Activated CD4-positive, CD25-positive, alpha-beta regulatory T cell treated with anti-CD3 and anti-CD28 coated beads, Interleukin-2, amount 50 U/mL, for 72 hours (primary cell): ENCODE measurements around the gene RIPPLY2.
"Not testable (repeated sequence)": the region's sequence is repeated elsewhere in the genome, so short reads cannot be mapped to it uniquely, and the experiment has no call there.

ENCODE experiments used
- DNase-seq: peaks from one replicate; pipeline ENCODE4 v3.0.0; 2021

RIPPLY2 gene

GRCh38 chr6:83860782-83861495, 7.8 kb downstream of the RIPPLY2 start:
- no peak for DNase-seq

DNA sequence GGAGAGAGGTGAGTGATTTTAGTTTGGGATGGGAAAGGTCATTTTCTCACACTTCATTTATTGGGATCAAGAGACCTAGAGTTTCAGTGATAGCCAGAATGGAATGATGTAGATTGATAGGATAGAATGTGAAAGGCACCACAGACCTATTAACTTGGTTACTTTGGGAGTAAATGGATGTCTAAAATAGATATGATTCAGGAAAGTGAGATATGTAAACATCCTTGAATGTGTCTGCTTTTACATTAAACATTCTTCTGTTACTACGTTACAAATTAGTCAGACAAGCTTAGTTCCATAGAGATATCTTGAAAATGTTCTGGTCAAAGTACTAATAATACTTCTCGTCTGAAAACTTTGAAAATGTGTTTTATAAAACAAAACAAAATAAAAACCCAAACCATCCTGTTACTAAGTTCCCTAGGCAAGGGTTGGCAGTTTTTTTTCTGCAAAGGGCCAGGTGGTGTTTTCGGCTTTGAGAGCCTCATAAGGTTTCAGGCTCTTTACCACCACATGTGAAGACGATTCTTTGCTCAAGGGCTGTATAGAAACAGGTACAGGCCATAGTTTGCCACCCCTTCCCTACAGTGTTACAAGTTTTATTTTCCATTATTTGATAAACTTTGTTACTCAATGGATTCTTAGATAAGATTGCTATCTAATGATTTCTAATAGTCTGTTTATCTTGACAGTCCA, 9.8 kb downstream of the RIPPLY2 start:
- no peak for DNase-seq

- DNase-seq, result no peak
These were observed 13.9 kb downstream of the RIPPLY2 start for GRCh38 chr6:83867043-83867442.

DNA sequence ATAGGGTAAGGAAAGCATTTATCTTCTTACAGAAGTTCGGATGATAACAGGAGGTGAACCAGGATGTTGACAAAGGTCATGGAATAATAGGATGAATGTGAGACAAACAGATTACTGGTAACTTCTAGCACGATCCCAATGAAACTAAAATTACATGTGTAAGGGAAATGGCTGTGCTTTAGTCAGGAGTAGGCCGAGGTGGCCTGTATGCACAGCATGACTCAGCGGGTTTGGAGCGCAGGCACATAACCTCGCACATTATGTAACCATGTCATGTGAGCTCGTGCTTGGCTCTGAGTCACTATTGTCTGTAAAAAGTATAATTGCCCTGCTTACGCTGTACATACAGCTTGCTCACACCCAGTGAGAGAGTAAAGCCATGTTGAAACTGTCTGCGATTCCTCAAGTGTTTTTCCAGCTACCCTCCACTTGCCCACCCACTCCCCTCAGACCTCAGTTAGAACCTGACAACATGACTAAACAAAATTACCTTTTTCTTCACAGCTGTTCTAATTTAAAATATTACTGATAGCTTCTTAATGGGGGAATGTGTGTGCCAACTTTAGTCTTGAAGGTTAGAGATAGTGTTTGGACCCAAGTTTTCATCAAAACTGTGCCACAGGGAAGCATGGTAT, 14.5 kb downstream of the RIPPLY2 start:
- DNase-seq, result no peak

- no peak for DNase-seq
These were observed 15.5 kb downstream of the RIPPLY2 start for GRCh38 chr6:83868639-83869038.

- no peak for DNase-seq
These were observed 17.5 kb downstream of the RIPPLY2 start for GRCh38 chr6:83870649-83871048.

GRCh38 chr6:83872386-83873118, 19.4 kb downstream of the RIPPLY2 start:
- no peak for DNase-seq

DNA sequence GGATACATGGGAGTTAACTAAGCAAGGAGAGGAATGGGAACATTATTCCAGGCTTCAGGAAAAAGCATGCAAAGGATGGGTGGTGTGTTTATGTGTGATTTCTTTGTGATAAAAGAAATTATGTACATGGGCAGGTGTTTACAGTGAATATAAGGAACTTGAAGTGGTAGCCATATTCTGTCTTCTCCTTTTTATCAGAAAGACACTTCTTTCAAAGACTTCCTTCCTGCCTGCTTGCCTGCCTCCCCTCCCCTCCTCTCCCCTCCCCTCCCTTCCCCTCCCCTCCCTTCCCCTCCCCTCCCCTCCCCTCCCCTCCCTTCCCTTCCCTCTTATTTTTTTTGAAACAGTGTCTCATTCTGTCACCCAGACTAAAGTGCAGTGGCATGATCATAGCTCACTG, 20.7 kb downstream of the RIPPLY2 start:
- DNase-seq, result no peak

- no peak for DNase-seq
These were observed 22.7 kb downstream of the RIPPLY2 start for GRCh38 chr6:83875843-83876242.

DNA sequence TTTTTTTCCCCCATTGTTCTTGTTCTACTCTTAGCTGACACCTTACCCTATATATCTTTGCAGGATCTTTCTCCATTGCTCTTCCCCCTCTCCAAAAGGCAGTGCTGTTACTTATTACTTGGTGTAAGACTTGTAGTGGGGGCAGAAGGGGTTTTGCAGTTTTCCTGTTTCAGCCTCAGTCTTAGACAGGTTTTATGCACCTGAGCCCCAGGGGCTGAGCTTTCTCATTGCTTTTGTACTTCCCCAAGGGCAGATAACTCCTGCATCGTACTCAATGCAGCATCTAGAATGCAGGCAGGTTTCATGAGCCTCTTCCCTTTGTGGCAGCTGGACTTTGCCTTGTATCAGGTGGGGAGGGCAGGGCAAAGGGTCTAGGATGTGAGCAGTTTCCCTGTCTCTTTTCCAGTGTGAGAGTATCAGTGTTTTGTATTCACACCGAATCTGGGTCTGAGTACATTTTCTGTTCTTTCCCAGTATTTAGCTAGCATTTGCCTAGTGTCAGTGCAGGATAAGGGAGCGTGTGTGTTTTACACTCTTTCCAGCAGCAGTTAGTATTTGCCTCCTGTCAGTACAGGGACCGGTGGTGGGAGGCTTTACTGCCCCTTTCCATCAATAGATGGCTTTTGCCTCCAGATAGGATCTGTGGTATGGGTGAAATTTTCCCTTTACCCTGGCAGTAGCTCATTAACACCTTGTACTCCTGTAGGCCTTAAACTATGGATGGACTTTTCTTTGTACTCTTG, 25.9 kb downstream of the RIPPLY2 start:
- no peak for DNase-seq

DNA sequence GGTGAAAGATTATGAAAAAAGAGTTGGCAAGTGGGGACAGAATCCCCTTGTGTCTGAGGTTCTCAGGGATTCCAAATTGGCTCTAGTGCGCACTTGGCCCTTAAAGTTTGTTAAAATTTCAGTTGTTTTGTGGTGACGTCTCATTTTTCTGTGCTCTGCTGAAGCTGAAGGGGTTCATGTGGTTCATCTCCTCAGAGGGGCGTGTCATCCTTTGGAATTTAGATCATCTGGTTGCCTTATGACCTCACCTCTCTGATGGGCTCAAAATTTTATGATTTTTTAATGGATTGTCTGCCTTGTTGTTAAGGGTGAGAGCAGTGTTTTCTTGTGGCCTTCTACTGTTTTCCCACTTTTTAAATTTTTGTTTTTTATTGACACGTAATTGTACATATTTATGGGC, 26.6 kb downstream of the RIPPLY2 start:
- no peak for DNase-seq

GRCh38 chr6:83883240-83883639, 30.1 kb downstream of the RIPPLY2 start:
- DNase-seq, result no peak

GRCh38 chr6:83884523-83884922, 31.4 kb downstream of the RIPPLY2 start:
- DNase-seq, result no peak

GRCh38 chr6:83885984-83886383, 32.8 kb downstream of the RIPPLY2 start:
- DNase-seq, result no peak

- no peak for DNase-seq
These were observed 36.5 kb downstream of the RIPPLY2 start for GRCh38 chr6:83889621-83890020.

DNA sequence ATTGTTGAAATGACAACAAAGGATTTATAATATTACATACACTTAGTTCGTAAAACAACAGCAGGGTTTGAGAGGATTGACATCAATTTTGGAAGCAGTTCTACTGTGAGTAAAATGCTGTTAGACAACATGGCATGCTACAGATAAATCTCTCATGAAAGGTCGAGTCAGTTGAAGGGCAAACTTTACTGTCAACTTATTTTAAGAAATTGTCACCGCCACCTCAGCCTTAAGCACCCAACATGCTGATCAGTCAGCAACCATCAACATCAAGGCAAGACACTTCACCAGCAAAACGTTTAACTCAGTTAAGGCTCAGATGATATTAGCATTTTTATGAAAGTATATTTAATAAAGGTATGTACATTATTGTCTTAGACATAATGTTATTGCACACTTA, 37.4 kb downstream of the RIPPLY2 start:
- no peak for DNase-seq

DNA sequence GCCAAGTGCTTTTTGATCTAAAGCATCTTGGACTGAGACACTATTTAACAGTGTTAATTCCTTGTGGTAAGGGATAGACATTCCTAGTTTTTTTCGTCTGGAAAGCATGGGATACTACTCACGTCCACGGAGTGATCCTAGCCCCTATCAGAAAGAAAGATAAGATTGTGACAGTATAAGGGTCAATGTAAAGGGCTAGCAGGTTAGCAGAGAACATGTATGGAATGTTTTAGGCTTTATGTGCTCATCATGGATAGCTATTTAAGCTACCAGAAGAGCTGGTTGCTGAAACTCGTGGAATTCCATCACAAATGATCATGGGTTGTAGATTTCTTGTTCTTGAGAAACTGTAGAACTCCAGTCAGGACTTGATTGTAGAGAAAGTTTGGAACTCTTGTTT, 38.4 kb downstream of the RIPPLY2 start:
- no peak for DNase-seq

DNA sequence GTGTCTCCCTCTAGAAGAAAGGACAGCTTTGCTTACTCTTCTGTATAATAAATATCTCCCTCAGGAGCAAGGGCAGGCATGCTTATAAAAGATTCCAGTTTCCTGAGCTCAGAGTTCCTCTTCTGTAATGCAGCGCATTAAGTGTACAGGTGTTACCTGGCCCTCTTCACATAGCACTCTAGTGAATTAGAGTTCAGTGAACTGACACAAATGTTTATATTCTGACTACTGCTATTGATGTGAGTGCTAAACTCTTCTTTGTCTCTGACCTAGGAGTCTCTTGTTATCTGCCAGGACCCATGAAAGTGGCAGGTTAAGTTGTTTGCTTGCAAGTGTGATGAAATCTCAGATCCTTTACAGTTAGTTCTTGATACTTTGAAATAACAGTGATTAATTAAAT, 39.9 kb downstream of the RIPPLY2 start:
- no peak for DNase-seq

GRCh38 chr6:83897094-83897493, 43.9 kb downstream of the RIPPLY2 start:
- not testable (repeated sequence) for DNase-seq

DNA sequence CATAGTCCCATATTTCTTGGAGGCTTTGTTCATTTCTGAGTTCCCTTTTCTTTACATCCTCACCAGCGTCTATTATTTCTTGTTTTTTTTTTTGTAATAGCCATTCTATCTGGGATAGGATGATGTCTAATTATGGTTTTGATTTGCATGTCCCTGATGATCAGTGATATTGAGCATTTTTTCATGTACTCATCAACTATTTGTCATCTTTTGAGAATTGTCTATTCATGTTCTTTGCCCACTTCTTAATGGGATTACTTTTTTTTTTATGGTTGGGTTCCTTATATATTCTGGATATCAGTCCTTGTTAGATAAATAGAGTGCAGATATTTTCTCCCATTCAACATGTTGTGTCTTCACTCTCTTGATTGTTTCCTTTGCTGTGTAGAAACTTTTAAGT, 48.5 kb downstream of the RIPPLY2 start:
- DNase-seq, result no peak

DNA sequence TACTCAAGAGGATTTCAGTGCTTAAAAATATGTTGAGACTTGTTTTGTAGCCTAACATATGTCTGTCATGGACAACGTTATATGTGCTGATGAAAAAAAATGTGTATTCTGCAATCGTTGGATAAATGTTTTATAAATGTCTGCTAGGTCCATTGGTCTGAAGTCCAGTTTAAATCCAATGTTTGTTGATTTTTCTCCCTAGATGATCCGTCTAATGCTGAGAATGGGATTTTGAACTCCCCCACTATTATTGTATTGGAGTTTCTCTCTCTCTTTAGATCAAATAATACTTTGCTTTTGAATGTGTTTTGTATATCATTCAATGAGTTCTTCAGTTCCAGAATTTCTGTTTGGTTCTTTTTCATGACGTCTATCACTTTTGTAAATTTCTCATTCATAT, 51.2 kb downstream of the RIPPLY2 start:
- no peak for DNase-seq

GRCh38 chr6:83905648-83906047, 52.5 kb downstream of the RIPPLY2 start:
- no peak for DNase-seq
